Skin of body (tissue), 2 donors: Measurements from ENCODE around the gene IL3. TPM values are rescaled to one million over a fixed set of nuclear protein-coding genes. Genes with fewer than 3 reads are reported as not detected.

Source experiments
- DNase-seq: peaks from one replicate; lab custom pipeline; 2025; lab: John Stamatoyannopoulos, UW
- total RNA-seq: library from RNA; depleted of rRNA; stranded (reverse); fragments of >200 nt; gene quantifications from one replicate; pipeline ENCODE4 v1.2.3, GENCODE V29; 2014

The IL3 gene
- total RNA-seq, 1 donor from 2014 or later, result not detected

DNA sequence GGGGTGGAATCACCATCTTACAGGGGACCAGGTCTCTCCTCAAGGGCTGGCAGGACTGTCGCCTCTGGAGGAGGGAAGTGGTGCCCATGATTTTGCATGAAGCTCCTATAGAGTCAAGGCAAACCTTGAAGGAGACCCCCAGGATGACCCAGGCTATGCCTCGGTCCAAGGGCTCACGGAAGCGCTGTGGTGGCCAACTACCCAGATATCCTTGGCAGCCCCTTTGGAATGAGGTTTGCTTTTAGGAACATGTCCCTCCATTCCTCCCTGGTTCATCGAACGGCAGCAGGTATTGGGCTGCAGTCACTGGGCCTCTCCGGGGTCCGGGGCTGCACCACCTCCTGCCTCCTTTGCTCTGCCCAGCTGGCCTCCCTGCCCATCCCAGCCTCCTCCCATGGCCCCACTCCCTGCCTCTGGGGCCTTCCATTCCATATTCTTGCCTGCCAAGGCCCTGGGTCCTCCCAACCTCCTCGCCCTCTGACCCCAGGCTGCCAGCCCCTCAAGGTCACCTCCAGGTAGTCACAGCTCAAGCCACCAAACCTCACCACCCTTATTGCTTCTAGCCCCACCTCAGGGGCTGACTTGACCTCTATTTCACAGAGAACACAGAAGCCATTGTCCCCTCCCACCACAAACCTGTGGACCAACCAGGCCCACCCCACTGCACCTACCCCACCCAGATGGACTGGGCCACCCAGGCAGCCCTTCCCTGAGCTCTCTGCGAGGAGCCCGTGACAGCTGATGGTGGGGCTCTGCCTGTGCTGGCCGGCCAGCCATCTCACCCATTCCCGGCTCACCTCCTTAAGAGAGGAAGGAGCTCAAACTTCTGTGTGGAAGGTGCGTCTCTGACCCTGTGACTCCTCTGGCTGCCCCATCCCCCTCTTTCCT is 3.6 kb upstream of the IL3 start:
- DNase-seq, result no peak

DNA sequence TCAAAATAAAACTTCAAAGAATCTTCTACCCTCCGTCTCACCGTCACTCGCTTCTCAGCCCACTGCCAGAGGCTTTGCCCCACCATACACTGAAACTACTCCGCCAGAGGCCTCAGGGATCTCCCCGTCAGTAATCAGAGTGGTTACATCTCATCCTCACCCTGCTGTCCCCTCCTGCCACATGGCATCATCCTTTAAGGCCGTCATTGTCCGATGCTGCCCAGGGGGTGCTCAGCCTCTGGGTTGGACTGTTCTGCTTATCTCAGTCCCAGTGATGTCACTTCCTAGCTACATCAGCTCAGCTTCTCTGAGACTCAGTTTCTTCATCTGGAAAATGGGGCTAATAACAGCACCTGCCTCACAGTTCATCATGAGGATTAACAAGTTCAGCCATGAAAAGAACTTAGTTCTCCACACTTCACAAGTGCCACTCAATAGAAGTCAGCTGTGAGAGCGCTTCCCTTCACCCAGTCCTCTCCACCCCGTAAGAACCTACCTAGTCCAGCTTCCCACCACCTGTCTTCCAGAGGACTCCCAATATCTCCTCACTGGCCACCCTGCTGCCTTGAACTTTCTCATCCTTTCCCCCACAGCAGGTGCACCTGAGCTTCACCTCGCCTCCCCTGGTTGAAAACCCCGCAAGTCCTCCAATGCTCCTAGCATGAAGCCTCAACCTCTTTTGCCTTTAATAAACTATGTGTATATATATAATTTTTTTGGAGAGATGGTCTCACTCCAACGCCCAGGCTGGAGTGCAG is 2.8 kb upstream of the IL3 start:
- DNase-seq, result no peak

DNA sequence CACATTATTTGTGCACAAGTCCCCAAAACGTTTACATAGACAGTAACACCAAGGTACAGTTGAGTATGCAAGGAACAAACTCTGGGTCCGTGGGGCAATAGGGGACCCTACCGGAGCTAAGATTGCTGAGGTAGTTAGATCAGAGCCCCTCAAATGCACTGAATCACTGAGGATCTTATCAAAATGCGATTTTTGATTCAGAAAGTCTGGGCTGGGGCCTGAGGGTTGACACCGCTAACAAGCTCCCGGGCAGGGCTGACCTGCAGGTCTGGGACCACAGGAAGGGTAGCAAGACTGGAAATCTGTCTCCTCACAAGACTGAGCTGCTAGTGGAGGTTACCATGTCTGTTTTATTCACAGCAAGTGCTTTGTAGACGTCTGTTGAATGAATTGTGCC is 1.8 kb upstream of the IL3 start:
- no peak for DNase-seq

DNA sequence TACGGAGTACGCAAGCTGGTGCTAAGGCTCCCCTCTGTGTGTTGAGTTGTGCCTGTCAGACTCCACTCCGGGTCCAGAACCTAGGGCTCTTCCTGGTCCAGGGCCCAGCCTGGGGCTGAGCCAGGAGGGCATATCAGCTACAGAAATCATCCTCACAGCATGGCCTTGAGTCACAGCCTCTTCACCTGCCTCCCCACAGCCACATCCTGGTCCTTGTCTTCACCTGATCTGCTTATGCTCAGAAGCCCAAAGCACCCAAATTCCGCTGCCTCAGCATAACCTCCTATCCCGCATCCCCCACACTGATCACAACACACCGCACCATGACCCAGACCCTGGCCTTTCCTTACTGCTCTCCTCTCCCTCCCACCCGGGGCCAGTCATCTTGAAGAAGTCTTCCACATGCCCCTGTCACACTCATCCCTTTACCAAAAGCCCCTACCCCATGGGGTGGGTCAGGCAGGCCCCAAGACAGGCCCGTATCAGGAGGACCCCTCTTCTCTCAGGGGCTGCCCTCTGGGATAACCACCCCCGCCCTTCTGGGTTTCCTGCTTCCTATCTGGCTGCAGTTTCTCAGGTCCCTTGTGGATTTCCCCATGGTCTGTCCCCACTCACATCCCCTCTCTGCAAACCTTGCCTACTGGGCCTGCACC is 1.3 kb upstream of the IL3 start:
- DNase-seq, result no peak

- no peak for DNase-seq
Measured at GRCh38 chr5:132059696-132060500, 557 bp upstream of the IL3 start.

DNA sequence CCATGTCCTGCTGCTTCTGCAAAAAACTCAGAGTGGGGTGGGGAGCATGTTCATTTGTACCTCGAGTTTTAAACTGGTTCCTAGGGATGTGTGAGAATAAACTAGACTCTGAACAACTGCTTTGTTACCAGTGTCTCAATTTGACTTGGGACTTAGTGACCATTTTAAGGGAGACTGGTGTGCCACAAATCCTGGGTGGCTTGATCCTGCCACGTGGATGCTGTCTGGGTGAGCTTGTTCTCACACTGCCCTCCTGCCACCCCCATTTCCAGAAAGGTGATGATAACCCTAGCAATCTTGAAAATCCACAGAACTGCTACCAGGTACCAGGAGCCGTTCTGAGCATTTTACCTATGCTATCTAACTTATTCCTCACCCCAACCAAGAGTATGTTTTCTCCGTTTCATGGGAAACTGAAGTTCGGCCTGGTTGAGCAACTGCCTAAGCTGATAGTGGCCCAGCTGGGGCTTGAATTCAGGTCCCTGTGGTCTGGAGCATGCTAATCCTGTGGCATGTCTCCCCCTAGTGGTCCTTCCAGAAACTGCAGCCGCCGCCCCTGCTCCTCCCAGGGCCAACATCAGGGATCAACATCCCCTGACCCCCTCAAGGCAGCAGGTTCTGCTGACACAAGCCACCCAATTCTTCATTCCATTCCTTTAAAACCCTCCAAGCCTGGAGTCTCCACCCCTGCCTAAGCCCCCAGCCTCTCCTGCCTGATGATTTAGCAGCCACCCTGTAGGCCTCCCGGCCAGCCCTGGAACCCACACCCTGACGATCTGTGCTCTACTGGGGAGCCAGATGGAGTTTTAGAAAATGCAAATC is 2.8 kb downstream of the IL3 start:
- DNase-seq, result peak; percentile 13

DNA sequence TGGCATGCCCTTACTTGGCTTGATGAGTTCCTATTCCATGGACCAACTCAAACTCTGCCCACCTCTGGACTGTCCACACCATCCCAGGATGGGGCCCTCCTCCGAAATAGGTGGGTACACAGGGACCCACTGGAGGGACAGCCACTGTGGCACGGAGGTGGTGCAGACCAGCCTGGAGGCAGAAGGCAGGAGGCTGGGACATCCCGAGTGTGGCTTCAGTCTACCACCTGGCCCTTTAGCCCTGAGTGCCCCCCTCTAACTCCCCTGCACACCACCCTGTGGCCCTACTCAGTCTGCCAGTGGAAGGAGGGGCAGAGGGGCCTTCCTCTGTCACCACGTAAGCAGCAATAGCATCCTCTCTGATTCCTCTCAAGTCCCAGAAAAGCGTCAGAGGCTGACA is 3.7 kb downstream of the IL3 start:
- DNase-seq, result no peak

DNA sequence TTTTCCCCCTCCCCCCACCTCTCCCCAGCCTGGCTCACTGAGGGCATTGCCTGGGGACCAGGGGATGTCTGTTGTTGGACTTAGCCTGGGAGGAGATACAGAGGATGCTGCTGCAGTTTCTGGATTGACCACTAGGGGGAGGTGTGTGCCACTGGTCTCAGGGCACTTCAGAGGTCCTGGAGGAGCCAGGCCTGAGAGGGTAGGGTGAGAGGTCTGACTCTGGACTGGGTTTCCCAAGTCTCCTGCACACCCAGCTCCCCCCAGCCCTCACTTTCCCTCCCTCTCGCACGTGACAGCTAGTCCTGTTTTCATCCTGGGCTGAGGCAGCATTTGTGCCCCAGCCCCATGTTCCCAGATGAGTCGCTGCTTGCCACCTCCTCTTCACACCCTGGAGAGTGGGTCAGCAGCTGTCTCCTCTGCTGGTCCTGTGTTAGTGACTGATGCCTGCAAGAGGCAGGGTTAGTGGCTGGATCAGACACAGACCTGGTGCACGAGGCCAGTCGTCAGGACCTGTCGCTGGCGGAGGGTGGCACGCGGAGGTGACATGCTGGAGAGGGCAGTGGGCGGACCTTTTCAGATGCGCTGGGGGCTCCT is 4.4 kb downstream of the IL3 start:
- DNase-seq, result no peak

- no peak for DNase-seq
Measured at GRCh38 chr5:132065351-132065937, 5.0 kb downstream of the IL3 start.

GRCh38 chr5:132065951-132066701 is 5.7 kb downstream of the IL3 start:
- no peak for DNase-seq

DNA sequence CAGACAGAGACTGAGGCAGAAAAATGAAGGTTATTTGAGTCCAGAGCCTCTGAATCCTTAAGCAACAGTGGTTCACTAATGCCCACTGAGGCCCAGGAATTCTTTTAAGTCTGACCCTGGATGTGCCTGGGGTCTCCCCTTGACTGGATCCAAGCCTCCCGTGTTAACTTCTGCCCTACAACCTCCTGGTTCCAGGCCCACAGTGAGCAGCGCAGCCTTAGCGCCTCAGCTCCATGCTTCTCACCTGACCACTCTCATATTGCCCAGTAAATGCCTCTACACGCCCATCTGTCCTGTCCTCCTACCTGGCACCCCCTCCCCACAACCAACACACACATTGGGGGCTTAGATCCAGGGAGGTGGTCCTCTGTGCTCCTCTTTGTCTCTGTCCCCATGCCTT is 6.4 kb downstream of the IL3 start:
- DNase-seq, result no peak

- DNase-seq, result no peak
Measured at GRCh38 chr5:132067451-132067850, 7.0 kb downstream of the IL3 start.

GRCh38 chr5:132067941-132068808 is 7.7 kb downstream of the IL3 start:
- DNase-seq, result no peak

- DNase-seq, result no peak
Measured at GRCh38 chr5:132069561-132069960, 9.1 kb downstream of the IL3 start.

DNA sequence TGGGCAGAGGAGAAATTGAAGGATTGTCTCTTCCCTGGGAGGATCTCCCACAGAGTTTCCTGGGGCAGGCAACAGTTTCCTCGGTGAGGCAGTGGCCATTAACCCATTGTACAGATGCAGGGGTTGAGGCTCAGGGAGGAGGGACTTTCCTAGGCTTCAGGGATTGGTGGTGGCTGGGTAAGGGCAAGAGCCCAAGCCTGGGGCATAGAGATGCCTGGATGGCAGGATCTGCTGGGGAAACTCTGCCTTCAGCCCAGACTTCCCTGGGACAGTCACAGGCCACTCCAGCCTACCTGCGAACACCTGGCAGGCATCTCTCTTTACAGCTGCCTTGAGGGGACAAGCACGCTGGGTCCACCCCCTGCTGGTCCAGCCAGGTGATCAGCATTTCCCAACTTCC is 9.5 kb downstream of the IL3 start:
- DNase-seq, result no peak

GRCh38 chr5:132070460-132071337 is 10.2 kb downstream of the IL3 start:
- DNase-seq, result no peak

GRCh38 chr5:132071338-132071707 is 10.9 kb downstream of the IL3 start:
- DNase-seq, result no peak
